Pulmonary artery endothelial cell (primary cell): ENCODE data around the gene SPSB3. TPM values are rescaled to one million over a fixed set of nuclear protein-coding genes. Genes with fewer than 3 reads are reported as not detected.
"Not testable (repeated sequence)": the region's sequence is repeated elsewhere in the genome, so short reads cannot be mapped to it uniquely, and the experiment has no call there.

Experiments used
- DNase-seq: peaks from one replicate; pipeline ENCODE4 v3.0.0-alpha.2; 2011; ENCODE audit warnings: low read depth, low spot score
- total RNA-seq: library from RNA; depleted of rRNA; stranded (reverse); fragments of >200 nt; gene quantifications from 2 replicates; pipeline ENCODE4 v1.2.3, GENCODE V29; 2014

Gene SPSB3
- total RNA-seq, 1 donor from 2014 or later = 39.4 TPM

DNA sequence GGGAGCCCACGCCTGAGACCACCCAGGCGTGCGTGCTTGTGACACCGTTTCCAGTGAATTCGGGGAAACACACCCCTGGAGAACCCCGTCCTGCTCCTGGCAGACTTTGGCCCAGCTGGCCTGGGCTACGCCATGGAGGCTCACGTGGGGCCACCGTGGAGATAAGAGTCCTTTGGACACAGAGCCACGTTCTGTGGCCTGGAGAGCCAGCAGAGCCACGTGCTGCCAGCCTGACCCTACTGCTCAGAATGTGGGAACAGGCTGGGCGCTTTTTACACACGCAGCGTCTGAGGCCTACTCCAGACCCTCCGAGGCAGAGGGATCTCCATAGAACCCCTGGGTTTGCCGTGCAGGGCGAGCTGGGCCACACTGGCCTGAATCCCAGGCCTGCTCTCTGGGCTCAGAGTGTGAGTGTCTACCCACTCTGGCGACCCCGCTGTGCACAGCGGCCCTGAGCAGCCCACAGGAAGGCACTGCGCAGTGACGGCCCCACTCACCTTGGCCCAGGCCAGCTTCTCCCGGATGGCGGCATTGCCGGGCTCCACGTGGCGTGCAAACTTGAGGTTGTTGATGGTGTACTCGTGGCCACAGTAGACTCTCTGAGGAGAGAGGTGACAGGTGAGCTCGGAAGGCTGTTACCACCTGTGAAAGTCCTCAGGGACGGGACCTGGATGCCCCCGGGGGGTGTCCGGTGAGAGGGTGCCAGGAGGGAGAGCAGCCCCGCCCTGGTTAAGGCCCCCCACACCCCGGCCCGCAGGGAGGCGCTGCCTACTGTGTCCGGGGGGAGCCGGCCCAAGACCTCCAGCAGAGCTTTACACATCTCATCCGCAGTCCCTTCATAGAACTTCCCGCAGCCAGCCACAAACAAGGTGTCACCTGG, 34.3 kb upstream of the SPSB3 start:
- no peak for DNase-seq

DNA sequence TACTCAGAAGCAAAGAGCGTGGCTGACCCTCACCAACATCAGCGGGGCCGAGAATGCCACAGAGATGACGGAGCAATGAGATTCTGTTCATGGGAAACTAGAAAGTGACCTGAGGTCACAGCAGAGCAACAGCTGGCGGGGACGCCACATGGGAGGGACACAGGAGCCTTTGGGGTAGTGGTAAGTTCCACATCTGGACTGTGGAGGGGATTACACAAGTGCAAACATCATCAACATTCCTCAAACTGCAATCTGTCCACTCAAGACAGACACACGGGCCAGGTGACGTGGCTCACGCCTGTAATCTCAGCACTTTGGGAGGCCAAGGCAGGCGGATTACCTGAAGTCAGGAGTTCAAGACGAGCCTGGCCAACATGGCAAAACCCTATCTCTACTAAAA, 33.1 kb upstream of the SPSB3 start:
- no peak for DNase-seq

DNA sequence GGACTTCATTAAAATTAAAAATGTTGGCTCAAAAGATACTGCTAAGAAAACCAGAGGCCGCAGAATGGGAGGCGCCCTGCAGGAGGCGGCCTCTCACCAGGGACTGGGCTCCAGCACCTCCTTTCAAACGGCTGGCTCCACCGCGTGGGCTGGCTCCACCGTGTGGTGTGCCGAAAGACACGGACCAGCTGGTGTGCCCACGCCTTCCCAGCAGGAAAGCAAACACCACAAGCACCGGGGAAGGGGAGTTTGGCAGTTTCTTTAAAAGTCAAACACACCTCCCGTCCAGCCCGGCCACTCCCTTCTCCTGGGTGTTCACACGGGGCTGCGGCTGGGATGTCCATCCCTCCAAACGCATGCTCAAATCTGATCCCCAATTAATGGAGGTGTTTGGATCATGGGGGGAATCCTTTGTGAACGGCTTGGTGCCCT, 30.4 kb upstream of the SPSB3 start:
- DNase-seq = peak; percentile 33

DNA sequence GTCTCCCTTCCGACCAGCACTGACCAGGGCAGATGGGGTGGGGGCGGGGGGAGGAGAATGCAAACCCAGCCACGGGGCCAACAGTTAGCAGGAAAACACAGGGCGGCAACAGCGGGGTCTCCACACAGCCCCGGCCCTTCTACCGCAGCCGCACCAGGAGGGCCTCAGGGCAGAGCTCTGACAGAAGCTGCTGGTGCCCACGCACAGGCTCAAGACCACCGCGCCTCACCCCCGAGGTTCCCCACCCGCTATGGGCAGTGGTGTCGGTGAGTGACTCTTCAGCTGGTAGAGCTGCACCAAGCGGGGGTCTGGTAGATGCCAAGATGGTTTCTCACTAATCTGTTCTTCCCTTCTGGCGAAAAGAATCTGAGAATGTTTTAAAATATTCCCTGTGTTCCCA, 28.2 kb upstream of the SPSB3 start:
- DNase-seq = no peak

DNA sequence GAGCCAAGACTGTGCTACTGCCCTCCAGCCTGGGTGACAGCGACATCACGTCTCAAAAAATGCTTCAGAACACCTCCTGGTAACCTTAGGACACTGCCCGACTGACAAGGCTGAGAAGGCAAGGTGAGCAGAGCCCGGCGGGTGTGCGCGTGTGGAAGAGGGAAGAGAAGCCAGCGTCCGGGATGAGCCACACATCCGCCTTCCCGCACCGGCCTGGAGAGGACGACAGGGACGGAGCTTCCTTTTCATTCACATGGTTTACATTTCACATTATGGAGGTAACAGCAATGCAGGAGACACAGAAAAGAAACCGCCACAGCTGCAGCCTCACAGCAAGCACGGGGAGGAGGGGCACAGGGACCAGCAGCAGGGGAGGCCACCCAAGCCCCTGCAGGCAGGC, 27.7 kb upstream of the SPSB3 start:
- no peak for DNase-seq

DNA sequence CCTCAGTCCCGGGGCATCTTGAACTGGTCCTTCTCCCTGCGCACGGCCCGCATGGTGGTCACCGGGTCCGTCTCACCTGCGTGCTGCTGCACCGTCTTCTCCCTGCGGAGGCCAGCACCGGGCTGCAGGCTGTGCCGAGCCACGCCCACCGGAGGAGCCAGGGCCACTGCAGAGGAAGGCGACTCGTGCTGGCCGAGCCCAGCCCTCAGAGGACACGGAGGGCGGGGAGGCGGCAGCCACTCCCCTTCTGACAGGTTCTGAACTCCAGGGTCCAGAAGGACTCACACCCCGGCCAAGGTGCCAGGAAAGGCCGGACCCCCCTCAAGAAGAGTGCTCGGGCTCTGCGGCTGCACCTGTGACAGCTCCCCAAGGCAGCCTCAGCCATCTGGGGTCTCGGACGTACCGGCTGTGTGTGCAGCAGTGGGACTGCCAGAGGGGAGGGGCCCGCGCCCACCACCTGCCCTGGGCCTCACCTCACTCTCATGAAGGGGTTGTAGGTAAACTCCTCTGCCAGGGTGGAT, 27.0 kb upstream of the SPSB3 start:
- no peak for DNase-seq

DNA sequence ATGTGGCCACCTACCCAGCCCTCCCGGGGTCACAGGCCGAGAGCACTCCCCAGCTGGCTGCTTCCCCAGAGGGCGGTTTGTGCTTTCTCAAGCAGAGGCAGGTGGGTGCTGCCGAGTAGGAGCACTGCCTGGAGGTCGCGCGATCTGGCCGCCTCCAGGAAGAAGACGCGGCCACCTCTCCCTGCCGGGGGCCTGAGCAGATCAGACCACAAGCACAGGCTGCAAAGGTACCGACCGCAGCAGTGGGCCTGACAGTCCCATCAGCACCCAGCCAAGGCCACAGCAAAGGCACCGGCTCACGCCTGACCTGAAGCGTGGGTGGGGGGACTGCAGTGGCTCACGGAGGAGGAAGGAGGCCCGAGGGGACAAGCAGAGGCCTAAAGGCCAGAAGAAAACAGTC, 26.3 kb upstream of the SPSB3 start:
- no peak for DNase-seq

DNA sequence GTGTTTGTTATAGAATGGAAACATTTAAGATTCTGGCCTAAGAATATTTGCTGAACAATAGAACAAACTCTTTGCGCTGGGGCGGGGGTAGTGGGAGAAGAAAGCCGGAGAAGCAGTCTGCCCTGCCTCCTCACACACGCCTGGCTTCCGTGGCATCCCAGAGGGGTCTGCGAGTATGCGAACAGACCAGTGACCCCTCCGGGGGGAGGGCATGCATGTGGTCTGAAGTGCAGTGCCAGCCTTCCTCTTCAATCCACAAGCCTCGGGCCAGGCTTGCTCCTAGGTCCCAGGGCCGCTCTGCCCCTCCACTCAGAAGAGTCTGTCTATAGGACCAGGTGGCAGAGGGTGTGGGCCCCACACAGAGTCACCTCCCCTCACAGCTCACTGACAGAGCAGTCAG, 25.3 kb upstream of the SPSB3 start:
- DNase-seq = no peak

DNA sequence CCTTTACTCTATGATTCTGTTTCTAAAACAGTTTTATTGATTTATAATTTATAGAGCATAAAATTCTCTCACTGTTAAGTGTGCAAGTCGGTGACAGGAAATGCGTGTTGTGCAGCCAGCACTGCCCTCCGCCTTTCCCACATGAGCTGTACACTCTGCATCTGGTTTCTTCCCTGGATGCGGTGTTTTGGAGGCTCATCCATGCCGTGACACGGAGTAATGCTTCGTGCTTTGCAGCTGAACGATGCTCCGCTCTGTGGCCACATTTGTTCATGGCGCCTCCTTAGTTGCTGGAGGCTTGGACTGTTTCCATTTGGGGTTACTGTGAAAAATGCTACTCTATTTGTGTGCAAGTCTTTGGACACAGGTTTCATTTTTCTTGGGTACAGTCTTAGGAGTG, 18.3 kb upstream of the SPSB3 start:
- DNase-seq = no peak

DNA sequence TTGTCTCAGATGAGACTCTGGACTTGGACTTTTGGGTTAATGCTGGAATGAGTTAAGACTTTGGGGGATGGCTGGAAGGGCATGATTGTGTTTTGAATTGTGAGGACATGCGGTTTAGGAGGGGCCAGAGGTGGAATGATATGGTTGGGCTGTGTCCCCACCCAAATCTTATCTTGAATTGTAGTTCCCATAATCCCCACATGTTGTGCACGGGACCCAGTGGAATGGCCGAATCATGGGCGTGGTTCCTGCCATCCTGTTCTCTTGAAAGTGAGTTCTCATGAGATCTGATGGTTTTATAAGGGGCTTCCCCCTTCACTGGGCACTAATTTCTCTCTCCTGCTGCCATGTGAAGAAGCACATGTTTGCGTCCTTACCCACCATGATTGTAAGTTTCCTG, 16.9 kb upstream of the SPSB3 start:
- not testable (repeated sequence) for DNase-seq

DNA sequence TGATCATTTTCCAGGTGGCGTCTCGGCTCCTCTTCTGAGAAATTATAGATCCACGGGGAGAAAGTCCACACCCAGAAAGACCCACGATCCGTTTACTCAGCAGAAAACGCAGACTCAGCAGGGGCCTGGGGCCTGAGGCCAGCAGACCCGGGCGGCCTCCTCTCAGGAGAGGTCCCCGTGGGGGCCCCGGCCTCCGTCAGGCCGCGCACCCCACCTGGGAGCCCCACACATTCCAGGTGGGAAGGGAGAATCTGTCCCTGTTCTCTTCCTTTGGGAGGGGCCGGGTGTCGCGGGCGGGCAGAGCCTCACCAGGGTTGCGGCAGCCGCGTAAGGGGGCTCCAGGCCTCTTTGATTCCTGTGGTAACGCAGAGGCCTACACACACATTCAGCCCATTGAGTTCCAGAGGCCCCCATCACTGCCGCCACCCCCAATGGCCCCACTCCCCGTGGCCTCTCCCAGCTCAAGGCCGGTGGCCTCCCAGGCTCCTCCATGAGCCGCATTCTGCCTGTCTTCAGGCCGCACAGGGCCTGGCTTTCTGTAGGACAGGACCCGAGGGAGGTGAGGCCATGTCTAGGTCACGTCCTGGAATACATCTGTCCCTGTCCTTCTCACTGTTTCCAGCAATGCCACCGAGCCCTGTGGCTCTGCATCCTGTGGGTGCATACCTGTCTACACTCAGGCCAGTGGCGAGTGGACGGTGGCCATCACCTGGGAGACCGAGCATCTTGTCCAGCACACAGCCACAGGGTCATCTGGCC, 12.7 kb upstream of the SPSB3 start:
- DNase-seq = no peak

DNA sequence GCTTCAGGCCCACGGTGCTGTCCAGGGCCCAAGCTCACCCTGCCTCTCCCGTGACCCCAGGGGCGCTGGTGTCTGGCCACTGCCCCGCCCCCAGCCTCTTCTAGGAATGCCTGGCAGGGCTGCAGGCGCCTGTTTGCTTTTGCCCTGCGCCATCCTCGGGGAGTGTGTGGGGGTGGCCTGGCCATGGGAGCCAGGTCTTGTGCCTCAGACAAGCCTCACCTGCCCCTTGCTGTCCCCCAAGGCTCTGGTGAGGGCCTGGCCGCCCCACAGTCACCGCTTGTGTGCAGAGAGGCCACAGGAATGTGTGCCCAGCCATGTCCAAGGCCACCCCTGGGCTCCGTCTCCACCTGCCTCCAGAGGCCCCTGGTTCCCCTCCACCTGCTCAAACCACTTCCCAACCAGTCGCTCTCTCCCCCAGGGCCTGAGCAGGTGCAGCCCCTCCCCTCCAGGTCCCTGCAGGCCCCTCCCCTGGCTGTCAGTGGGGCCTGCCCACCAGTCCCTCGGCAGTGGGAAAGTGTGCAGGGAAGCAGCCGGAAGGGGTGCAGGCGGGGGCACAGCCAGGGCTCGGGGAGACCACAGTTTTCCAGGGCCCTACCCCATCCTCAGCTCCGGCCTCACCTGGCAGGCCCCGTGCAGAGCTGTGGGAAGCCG, 12.0 kb upstream of the SPSB3 start:
- no peak for DNase-seq

DNA sequence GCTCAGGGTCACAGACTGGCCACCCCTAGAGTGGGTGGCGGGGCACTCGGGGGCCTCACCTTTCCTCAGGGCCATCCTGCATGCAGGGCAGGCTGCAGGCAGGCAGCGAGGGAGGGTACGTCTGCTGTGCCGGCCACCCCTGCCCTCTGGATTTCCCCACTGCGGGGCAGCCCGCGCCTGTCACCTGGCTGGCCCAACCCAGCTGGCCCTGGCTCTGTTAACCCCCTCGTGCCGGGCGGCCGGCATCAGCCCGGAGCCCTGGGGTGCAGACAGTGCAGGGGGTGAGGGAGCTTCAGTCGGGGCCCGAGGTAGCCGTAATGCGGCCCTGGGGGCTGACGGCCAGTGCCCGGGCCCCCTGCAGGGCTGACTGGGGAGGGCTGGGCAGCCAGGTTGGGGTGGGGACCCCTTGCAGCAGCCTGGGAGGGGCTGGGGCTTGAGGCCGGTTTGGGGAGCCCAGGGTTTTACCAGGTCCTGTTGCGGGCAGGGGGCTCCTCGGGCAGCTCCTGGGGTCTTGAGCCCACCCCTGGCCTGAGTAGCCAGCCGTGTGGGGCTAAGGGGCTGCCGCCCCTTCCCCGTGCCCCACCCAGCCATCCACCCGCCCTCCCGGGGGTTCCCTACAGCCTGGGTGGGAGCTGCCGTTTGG, 11.3 kb upstream of the SPSB3 start, which contains the start of gene IGFALS:
TSS of gene IGFALS (minus strand) at position 128 of the 643 bp plus-strand sequence. CDS start at position 75, 53 bp downstream.
- DNase-seq = no peak

DNA sequence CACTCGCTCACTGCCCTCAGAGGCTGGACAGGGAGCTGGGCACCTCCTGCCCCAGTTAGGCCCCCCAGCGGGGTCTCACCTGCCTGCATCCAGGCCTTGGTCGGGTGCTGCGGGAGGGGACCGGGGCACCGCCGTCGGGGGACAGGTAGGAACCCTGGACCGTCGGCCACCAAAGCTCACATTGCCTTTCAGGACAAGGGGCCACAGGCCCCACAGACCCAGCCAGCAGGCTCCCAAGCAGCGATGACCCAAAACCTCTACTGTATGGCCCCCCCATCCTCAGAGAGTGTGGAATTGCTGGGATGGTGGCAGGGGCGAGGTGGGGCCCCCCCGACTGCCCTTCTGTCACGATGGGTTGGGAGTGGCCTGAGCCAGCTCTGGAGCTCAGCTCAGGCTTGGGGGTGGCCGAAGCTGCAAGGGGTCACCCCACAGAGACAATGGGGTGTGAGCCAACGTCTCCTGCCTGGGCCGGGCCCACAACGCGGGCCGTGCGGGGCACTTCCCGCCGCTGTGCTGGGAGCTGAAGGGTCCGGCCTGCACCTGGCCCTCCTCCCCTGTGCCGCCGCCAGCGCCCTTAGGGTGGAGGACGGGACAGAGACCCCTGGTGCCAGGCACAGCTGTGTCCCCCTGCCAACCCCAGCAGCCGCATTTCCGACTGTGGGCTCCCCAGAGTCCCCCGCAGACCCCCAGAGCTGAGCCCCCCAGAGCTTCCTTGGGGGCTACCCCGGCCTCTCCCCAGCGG, 10.6 kb upstream of the SPSB3 start:
- no peak for DNase-seq

DNA sequence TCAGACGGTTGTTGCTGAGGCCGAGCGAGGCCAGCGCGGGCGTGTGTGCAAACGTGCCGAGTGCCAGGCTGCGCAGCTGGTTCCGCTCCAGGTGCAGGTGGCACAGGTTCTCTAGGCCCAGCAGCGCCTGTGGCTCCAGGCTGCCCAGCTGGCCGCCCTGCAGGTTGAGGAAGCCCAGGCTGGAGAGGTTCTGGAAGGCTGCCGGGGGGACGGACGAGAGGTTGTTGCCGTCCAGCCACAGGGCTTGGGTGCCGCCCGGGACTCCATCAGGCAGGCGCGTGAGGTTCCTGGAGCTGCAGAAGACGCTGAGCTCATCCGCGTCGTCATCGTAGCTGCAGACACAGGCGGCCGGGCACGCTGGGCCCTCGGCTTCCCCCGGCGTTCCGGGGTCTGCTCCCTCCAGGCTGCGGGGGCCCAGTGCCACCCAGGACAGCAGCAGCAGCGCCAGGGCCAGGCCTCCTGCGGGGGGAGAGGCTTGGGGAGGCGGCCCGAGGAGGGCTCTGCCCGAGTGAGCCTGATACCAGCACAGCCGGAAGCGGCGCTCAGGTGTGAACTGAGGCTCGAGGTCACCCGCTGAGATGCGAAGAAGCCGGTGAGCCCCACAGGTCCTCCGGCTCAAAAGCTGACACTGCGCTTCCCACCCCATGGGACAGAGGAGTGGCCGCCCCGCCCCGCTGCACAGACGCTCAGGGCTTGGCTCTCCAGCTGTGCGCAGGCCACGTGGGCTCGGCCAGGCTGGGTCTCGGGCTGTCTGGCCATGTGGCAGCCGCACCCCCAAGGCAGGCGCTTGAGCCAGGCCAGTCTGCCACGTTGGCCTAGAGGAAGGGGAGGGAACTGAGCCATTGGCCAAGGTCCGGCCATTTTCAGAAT, 9.8 kb upstream of the SPSB3 start:
- DNase-seq = no peak

DNA sequence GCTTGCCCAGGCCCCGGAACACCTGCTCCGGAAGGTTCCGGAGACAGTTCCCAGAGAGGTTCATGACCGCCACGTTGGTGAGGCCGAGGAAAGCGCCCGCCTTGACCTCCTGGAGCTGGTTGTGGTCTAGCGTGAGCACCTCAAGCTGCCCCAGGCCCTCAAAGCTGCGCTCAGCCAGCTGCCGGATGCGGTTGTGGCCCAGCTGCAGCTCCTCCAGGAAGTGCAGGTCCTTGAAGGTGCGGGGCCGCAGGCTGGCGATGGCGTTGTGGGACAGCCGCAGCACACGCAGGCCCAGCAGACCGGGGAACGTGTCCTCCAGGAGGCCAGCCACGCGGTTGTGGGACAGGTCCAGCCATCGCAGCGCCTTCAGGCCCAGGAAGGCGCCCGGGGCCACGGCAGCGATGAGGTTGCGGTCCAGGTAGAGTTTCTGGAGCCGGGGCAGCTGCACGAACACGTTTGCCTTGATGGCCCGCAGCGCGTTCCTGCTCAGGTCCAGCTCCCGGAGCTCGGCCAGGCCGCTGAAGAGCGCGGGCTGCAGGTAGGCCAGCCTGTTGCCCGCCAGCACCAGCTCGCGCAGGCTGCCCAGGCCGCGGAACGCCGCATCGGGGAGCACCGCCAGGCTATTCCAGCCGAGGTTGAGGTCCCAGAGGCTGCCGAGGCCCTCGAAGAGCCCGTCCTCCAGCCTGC, 9.0 kb upstream of the SPSB3 start:
- DNase-seq = no peak

DNA sequence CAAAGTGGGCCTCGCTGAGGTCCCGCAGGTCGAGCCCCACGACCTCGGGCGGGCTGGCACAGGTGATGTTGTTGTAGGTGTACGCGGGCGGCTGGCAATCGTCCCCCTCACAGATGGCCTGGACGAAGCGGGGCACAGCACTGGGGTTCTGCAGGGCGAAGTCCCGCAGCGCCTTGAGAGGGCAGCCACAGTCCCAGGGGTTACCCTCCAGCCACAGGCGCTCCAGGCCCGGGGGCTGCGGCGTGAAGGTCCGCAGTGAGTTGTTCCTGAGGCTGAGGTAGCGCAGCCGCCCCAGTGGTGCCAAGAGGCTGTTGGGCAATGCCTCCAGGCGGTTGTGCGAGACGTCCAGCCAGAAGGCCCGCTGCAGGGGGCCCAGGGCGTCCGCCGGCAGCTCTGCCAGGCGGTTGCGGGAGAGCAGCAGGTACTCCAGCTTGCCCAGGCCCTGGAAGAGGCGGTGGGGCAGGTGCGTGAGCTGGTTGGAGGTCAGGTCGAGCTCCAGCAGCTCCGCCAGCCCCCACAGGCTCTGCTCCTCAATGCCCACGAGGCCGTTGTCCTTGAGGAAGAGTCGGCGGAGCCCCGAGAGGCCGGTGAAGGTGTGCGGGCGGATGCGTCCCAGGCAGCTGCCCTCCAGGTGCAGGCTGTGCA, 8.4 kb upstream of the SPSB3 start:
- DNase-seq = no peak

DNA sequence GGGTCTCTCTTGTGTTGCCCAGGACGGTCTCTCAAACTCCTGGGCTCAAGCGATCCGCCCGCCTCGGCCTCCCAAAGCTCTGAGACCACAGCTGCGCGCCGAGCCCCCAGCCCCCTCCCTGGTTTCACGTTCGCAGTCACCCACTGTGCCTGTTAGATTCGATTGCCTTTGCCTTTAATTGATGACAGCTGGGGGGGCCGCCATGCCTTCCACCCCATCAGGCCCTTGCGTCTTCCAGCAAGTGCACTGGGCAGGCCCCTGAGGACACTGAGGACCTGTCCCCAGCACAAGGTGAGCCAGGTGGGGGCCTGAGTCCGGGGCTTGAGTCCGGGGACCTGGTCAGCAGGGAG, 7.9 kb upstream of the SPSB3 start:
- no peak for DNase-seq

DNA sequence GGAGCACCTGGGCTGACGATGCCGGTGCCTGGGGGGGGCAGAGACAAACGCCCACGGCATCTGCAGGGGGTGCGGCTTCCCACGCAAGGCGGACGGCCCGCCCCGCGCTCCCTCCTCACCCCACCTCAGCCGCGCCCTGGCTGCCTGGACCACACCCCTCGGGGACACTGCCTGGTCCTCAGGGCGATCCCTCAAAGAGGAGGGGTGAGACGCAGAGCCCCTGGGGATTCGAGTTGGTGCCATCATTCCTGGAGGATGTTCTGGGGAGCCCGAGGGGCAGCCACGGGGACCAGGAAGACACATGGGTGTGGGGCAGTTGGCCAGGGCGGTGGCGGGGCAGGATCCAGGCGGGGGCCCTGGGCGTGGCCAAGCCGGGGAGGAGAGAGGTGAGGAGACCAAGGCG, 7.3 kb upstream of the SPSB3 start:
- DNase-seq = no peak
